Memory B cell (primary cell): ENCODE measurements around the gene SEC14L2.

Source experiments
- ATAC-seq: fragments of 150-1000 bp; cut with Tn5 transposase; 2 replicates; pipeline ENCODE4 v1.10.0; 2021; ENCODE audit warnings: low read depth, mild to moderate bottlenecking, moderate library complexity
- DNase-seq, 2 donors: peaks; one replicate each; pipeline ENCODE4 v3.0.0; 2022; ENCODE audit warnings: low spot score in 2 of 2
- H3K27ac Mint-ChIP-seq: one replicate; pipeline ENCODE4 v1.8.0; 2022; ENCODE audit warnings: mild to moderate bottlenecking, moderate library complexity, mixed read lengths
- H3K27me3 Mint-ChIP-seq: one replicate; pipeline ENCODE4 v1.8.0; 2022; ENCODE audit warnings: mixed read lengths
- H3K36me3 Mint-ChIP-seq: one replicate; pipeline ENCODE4 v1.8.0; 2022; ENCODE audit warnings: mild to moderate bottlenecking, mixed read lengths
- H3K4me1 Mint-ChIP-seq: one replicate; pipeline ENCODE4 v1.8.0; 2022; ENCODE audit warnings: mixed read lengths
- H3K4me3 Mint-ChIP-seq: one replicate; pipeline ENCODE4 v1.8.0; 2022; ENCODE audit warnings: mild to moderate bottlenecking, moderate library complexity, mixed read lengths
- H3K9me3 Mint-ChIP-seq: one replicate; pipeline ENCODE4 v1.8.0; 2022; ENCODE audit warnings: mixed read lengths

The SEC14L2 gene

DNA sequence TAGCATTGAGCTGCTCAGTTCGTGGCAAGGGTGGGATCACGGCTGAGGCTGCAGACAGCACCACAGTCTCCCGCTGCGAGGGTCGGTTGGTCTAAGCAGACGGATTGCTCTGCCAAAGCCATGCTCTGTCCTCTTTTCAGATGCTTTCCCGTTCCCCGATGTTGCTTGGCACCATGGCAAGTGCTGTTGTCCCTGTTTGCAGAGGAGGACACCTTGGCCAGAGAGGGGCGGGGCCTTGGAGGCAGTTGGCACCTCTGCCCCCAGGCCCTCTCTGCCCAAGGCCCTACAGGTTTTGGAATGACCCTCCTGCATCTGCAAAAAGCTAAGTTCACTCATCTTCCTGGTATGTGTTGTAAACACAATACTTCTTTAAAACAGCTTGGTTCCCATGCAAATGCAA is 28.4 kb upstream of the SEC14L2 start:
- ATAC-seq (no peak), DNase-seq (no peak)
- H3K4me3 Mint-ChIP-seq: no peak overlapping the region
- H3K36me3 Mint-ChIP-seq: peaks cover 2% of the 10 kb centered on the region
- H3K27me3 Mint-ChIP-seq: no peaks in the 10 kb centered on the region
- no peaks in the 10 kb centered on the region for H3K9me3 Mint-ChIP-seq
- peak overlapping the region; percentile 38 for H3K27ac Mint-ChIP-seq
- H3K4me1 Mint-ChIP-seq: no peaks in the 10 kb centered on the region

- no peak overlapping the region for H3K4me3 Mint-ChIP-seq
- no peak overlapping the region for H3K27ac Mint-ChIP-seq
- H3K9me3 Mint-ChIP-seq: no peaks in the 10 kb centered on the region
- H3K4me1 Mint-ChIP-seq: no peaks in the 10 kb centered on the region
- DNase-seq (no peak), ATAC-seq (no peak)
- H3K36me3 Mint-ChIP-seq: peaks cover 2% of the 10 kb centered on the region
- no peaks in the 10 kb centered on the region for H3K27me3 Mint-ChIP-seq
Observed at GRCh38 chr22:30370641-30371230, 26.1 kb upstream of the SEC14L2 start.

GRCh38 chr22:30371321-30371720 is 25.5 kb upstream of the SEC14L2 start:
- Mint-ChIP-seq H3K27me3 (no peaks in the 10 kb centered on the region), H3K27ac (no peak overlapping the region), H3K4me3 (no peak overlapping the region), H3K36me3 (peaks cover 2% of the 10 kb centered on the region), H3K9me3 (no peaks in the 10 kb centered on the region), H3K4me1 (no peaks in the 10 kb centered on the region)
- no peak for ATAC-seq
- DNase-seq: no peak

- Mint-ChIP-seq H3K9me3 (no peaks in the 10 kb centered on the region), H3K27me3 (no peaks in the 10 kb centered on the region), H3K36me3 (peaks cover 2% of the 10 kb centered on the region), H3K4me1 (no peaks in the 10 kb centered on the region), H3K27ac (no peak overlapping the region), H3K4me3 (no peak overlapping the region)
- no peak for DNase-seq
- no peak for ATAC-seq
Observed at GRCh38 chr22:30371981-30372380, 24.8 kb upstream of the SEC14L2 start.

GRCh38 chr22:30372915-30373314 is 23.9 kb upstream of the SEC14L2 start:
- DNase-seq: no peak
- no peaks in the 10 kb centered on the region for H3K4me1 Mint-ChIP-seq
- no peak for ATAC-seq
- H3K9me3 Mint-ChIP-seq: no peaks in the 10 kb centered on the region
- no peak overlapping the region for H3K4me3 Mint-ChIP-seq
- no peaks in the 10 kb centered on the region for H3K27me3 Mint-ChIP-seq
- no peak overlapping the region for H3K27ac Mint-ChIP-seq
- H3K36me3 Mint-ChIP-seq: peaks cover 2% of the 10 kb centered on the region

- Mint-ChIP-seq H3K9me3 (no peaks in the 10 kb centered on the region), H3K4me3 (no peak overlapping the region), H3K27ac (no peak overlapping the region), H3K4me1 (no peaks in the 10 kb centered on the region), H3K36me3 (no peaks in the 10 kb centered on the region), H3K27me3 (no peaks in the 10 kb centered on the region)
- ATAC-seq: no peak
- DNase-seq: no peak
Observed at GRCh38 chr22:30373331-30374325, 23.2 kb upstream of the SEC14L2 start.

- H3K27ac Mint-ChIP-seq: no peak overlapping the region
- DNase-seq (no peak), ATAC-seq (no peak)
- H3K27me3 Mint-ChIP-seq: no peaks in the 10 kb centered on the region
- no peaks in the 10 kb centered on the region for H3K36me3 Mint-ChIP-seq
- no peaks in the 10 kb centered on the region for H3K9me3 Mint-ChIP-seq
- peaks cover 2% of the 10 kb centered on the region for H3K4me1 Mint-ChIP-seq
- H3K4me3 Mint-ChIP-seq: no peak overlapping the region
Observed at GRCh38 chr22:30375312-30375849, 21.4 kb upstream of the SEC14L2 start.

DNA sequence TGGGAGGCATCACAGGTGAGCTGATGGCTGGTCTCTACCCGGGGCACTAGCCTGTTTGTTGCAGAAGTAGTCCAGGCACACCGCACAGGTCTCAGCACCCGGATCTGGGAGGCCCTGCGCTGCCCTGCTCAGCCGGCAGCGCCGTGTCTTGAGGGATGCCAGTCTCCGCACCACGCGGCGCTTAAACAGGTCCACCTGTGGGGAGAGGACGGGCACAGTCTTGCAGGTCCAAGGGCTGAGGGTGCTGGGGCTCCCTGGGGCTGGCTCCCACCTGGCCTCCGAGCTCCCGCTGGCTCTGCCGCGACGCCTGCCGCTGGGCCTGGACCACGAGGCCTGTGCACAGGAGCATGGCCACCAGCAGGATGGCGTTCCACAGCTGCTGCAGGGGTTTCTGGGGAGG is 16.8 kb upstream of the SEC14L2 start:
- ATAC-seq (no peak), DNase-seq (no peak)
- Mint-ChIP-seq H3K36me3 (peaks cover 3% of the 10 kb centered on the region), H3K27ac (no peak overlapping the region), H3K4me1 (peaks cover 5% of the 10 kb centered on the region), H3K4me3 (no peak overlapping the region), H3K27me3 (no peaks in the 10 kb centered on the region), H3K9me3 (no peaks in the 10 kb centered on the region)

GRCh38 chr22:30381264-30381663 is 15.6 kb upstream of the SEC14L2 start:
- Mint-ChIP-seq H3K9me3 (no peaks in the 10 kb centered on the region), H3K4me1 (peaks cover 7% of the 10 kb centered on the region), H3K27me3 (no peaks in the 10 kb centered on the region), H3K36me3 (peaks cover 3% of the 10 kb centered on the region), H3K27ac (no peak overlapping the region), H3K4me3 (no peak overlapping the region)
- no peak for ATAC-seq
- no peak for DNase-seq

DNA sequence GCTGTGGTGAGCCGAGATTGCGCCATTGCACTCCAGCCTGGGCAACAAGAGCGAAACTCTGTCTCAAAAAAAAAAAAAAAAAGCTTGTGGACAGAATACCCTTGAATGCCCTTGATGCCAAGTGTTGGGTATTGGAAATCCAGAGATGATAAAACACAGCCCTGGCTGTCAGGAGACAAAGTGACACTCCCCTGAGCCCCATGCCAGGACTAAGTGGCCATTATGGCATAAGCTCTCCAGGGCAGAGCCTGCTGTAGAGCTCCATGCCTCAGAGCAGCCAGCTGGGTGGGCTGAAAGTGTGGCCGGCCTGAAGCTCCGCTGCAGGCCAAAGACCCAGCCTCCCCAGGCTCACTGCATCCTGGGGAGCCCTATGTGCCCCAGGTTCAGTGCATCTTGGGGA is 14.5 kb upstream of the SEC14L2 start:
- Mint-ChIP-seq H3K36me3 (peaks cover 3% of the 10 kb centered on the region), H3K9me3 (no peaks in the 10 kb centered on the region), H3K4me3 (no peak overlapping the region), H3K27me3 (peaks cover under 1% of the 10 kb centered on the region), H3K27ac (no peak overlapping the region), H3K4me1 (peaks cover 12% of the 10 kb centered on the region)
- no peak for DNase-seq
- ATAC-seq: no peak

DNA sequence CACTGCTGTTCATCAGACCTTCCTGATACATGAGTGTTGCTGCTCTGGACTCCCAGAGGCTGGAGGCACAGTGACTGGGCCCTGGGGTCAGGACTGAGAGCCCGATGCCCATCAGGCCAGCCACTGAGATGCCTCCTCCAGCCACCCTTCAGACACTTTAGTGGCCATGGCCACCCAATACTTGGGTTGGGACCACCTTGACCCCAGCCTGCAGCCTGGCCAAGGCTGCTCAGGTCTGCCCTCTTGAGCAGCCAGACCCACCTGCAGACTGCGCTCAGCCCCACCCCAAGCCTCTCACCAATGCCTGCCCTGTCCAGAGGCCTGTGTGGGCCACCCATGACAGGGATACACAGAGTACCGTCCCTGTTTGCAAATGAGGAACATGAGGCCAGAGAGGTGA is 13.8 kb upstream of the SEC14L2 start:
- no peaks in the 10 kb centered on the region for H3K9me3 Mint-ChIP-seq
- DNase-seq (no peak), ATAC-seq (no peak)
- no peak overlapping the region for H3K27ac Mint-ChIP-seq
- peaks cover 2% of the 10 kb centered on the region for H3K27me3 Mint-ChIP-seq
- H3K36me3 Mint-ChIP-seq: peaks cover 3% of the 10 kb centered on the region
- no peak overlapping the region for H3K4me3 Mint-ChIP-seq
- peaks cover 16% of the 10 kb centered on the region for H3K4me1 Mint-ChIP-seq

- H3K36me3 Mint-ChIP-seq: peaks cover under 1% of the 10 kb centered on the region
- ATAC-seq (no peak), DNase-seq (no peak)
- no peaks in the 10 kb centered on the region for H3K9me3 Mint-ChIP-seq
- H3K4me3 Mint-ChIP-seq: peak overlapping the region; percentile 89
- H3K4me1 Mint-ChIP-seq: peaks cover 14% of the 10 kb centered on the region
- no peak overlapping the region for H3K27ac Mint-ChIP-seq
- H3K27me3 Mint-ChIP-seq: peaks cover 2% of the 10 kb centered on the region
Observed at GRCh38 chr22:30385942-30386341, 10.9 kb upstream of the SEC14L2 start.

GRCh38 chr22:30386608-30386959 is 10.2 kb upstream of the SEC14L2 start:
- H3K9me3 Mint-ChIP-seq: no peaks in the 10 kb centered on the region
- no peaks in the 10 kb centered on the region for H3K36me3 Mint-ChIP-seq
- no peak overlapping the region for H3K27ac Mint-ChIP-seq
- H3K4me3 Mint-ChIP-seq: peak overlapping the region; percentile 89
- DNase-seq: no peak
- H3K4me1 Mint-ChIP-seq: peaks cover 19% of the 10 kb centered on the region
- peaks cover 2% of the 10 kb centered on the region for H3K27me3 Mint-ChIP-seq
- ATAC-seq: no peak

DNA sequence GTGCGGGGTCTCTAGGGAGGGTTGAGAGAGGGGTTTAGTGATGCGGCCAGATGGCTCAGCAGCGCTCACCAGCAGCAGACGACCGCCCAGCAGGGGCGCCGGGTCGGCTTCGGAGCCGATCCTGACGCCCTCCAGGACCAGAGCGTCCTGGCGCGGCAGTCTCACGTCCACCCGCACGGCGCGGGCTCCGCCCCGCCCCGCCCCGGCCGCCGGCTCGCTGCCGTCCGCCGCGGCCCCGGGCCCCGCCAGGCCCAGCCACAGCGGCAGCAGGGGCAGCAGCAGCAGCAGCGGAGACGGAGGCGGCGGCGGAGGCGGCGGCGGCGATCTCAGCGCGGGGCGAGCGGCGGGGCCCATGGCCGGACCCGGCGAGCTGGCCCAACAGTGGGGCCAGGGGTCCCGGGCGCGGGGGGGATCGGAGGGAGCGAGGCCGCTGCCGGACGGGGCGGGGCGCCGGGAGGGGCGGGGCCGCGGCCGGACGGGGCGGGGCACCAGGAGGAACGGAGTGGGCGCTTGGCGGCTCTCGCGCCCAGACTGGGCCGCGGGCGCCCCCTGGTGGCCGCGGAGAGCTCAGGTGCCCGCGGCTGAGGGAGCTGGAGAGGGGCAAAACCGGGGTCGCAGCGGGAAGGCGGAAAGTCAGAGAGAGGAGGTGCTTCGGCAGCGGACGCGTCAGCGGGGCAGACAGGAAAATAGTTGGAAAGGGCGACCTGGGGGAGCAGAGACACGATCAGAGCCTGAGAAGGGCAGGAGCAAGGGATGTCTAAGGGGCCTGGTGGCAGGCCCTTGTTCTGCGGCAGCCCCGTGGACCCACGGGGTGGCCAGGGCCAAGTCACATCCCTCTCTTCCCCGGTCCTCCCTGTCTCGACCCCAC is 9.6 kb upstream of the SEC14L2 start, which contains the start of gene RNF215:
Gene RNF215, minus strand, starts transcription at position 452 of the 868 bp plus-strand sequence. Its CDS starts 98 bp downstream, at position 354.
- Mint-ChIP-seq H3K9me3 (no peaks in the 10 kb centered on the region), H3K27me3 (peaks cover 2% of the 10 kb centered on the region), H3K4me1 (peaks cover 21% of the 10 kb centered on the region), H3K4me3 (peak within 1 kb of the TSS; percentile 89), H3K27ac (peak within 1 kb of the TSS; percentile 87), H3K36me3 (no peaks in the 10 kb centered on the region)
- ATAC-seq: peak; percentile 84
- DNase-seq: peak; percentile 87 to 88
